Sigmoid colon (tissue), 4 donors: ENCODE data around the gene TENM3.

Source experiments
- CTCF ChIP-seq, 4 experiments: fragments of 450-650 bp in 3 of 4; fragments of 200-600 bp in 1 of 4; IDR thresholded peaks; one replicate each; pipeline ENCODE4 v1.5.1; 2016 to 2019; ENCODE audit warnings: antibody characterized with exemption in 4 of 4, mild to moderate bottlenecking in 3 of 4, moderate library complexity in 2 of 4
- EP300 ChIP-seq, 4 donors: sonication (generic); formaldehyde crosslinking; IDR thresholded peaks; one replicate each; pipeline ENCODE4 v1.6.1; 2017; ENCODE audit warnings: antibody characterized with exemption in 4 of 4

GRCh38 chr4:182589100-182589499 lies 345.9 kb downstream of the TENM3 start:
- TF ChIP-seq CTCF (IDR thresholded peaks at IDR 0.05) (no peak), EP300 (IDR thresholded peaks at IDR 0.05) (no peak)
